CD4-positive, alpha-beta T cell (primary cell): ENCODE measurements around the gene IQCH. TPM values are rescaled to one million over a fixed set of nuclear protein-coding genes. Genes with fewer than 3 reads are reported as not detected.

Experiments used
- ATAC-seq: fragments of 200-7000 bp; cut with Tn5 transposase; one replicate; pipeline ENCODE4 v1.10.0; 2022; ENCODE audit warnings: mild to moderate bottlenecking; ENCODE audit not compliant: poor library complexity
- CTCF ChIA-PET: fragments of 350-600 bp; sonication (Branson Sonifier 250); formaldehyde crosslinking; loops from one replicate; lab custom pipeline; 2021; ENCODE audit warnings: antibody characterized with exemption, inconsistent platforms; lab: Charles Lee
- POLR2A ChIA-PET: fragments of 350-600 bp; sonication (Branson Sonifier 250); formaldehyde crosslinking; loops from one replicate; lab custom pipeline; 2021; ENCODE audit warnings: antibody characterized with exemption, inconsistent platforms; lab: Charles Lee
- DNase-seq, 14 experiments: peaks; one replicate each; pipeline ENCODE4 v3.0.0-alpha.2; 2013 to 2020; ENCODE audit warnings: mixed read lengths in 2 of 14
- H3K27ac ChIP-seq, 2 donors: one replicate each; pipeline versions ENCODE4 v1.5.1 to v1.7.0; 2013; ENCODE audit warnings: low read length in 2 of 2, low read depth in 1 of 2, mild to moderate bottlenecking in 1 of 2
- H3K27me3 ChIP-seq, 2 experiments: 1 replicate in 1 of 2; 2 replicates in 1 of 2; pipeline versions ENCODE4 v1.6.1 to v1.7.0; 2013; ENCODE audit warnings: low read length in 2 of 2, control low read depth in 1 of 2, mild to moderate bottlenecking in 1 of 2, moderate library complexity in 1 of 2; ENCODE audit not compliant: insufficient read depth in 2 of 2, control insufficient read depth in 1 of 2
- H3K36me3 ChIP-seq: one replicate; pipeline ENCODE4 v1.6.1; 2013; ENCODE audit warnings: low read length, control low read depth; ENCODE audit not compliant: insufficient read depth
- H3K4me1 ChIP-seq: one replicate; pipeline ENCODE4 v1.6.1; 2013; ENCODE audit warnings: low read length, control low read depth; ENCODE audit not compliant: insufficient read depth
- H3K4me3 ChIP-seq: one replicate; pipeline ENCODE4 v1.5.1; 2013; ENCODE audit warnings: mild to moderate bottlenecking, low read length, moderate library complexity
- H3K9me3 ChIP-seq, 2 experiments: 1 replicate in 1 of 2; 2 replicates in 1 of 2; pipeline versions ENCODE4 v1.6.1 to v1.7.0; 2013; ENCODE audit warnings: low read length in 2 of 2, mild to moderate bottlenecking in 2 of 2, control low read depth in 1 of 2, moderate library complexity in 1 of 2; ENCODE audit not compliant: control insufficient read depth in 1 of 2, insufficient read depth in 1 of 2
- H3K27ac Mint-ChIP-seq: one replicate; pipeline ENCODE4 v1.8.0; 2020; ENCODE audit warnings: mixed read lengths
- H3K27me3 Mint-ChIP-seq: one replicate; pipeline ENCODE4 v1.8.0; 2021; ENCODE audit warnings: mixed read lengths
- H3K36me3 Mint-ChIP-seq: one replicate; pipeline ENCODE4 v1.8.0; 2021; ENCODE audit warnings: low read depth, mixed read lengths
- H3K4me1 Mint-ChIP-seq: one replicate; pipeline ENCODE4 v1.8.0; 2021; ENCODE audit warnings: low read depth, mixed read lengths
- H3K4me3 Mint-ChIP-seq: one replicate; pipeline ENCODE4 v1.8.0; 2020; ENCODE audit warnings: mild to moderate bottlenecking, mixed read lengths
- H3K9me3 Mint-ChIP-seq: one replicate; pipeline ENCODE4 v1.8.0; 2020; ENCODE audit warnings: mixed read lengths
- intact Hi-C, 2 experiments: fragments of 100-400 bp; cut with DNase I in 1 of 2; cut with micrococcal nuclease in 1 of 2; formaldehyde crosslinking; loops; one replicate each; pipeline versions ENCODE4 v1.15.1 to v1.9.0; 2023 to 2025; cut with DNase I, micrococcal nuclease
- total RNA-seq, 174 experiments: library from RNA in 2 of 174; stranded (reverse) in 2 of 174; gene quantifications; one replicate each; pipeline ENCODE4 v1.2.3 and lab custom pipeline; 2021 to 2026
- TF ChIP-seq, protein P1 (sequence below): fragments of 200-600 bp; IDR thresholded peaks from one replicate; pipeline ENCODE4 v1.8.0; 2022; ENCODE audit warnings: antibody characterized with exemption, mild to moderate bottlenecking

IQCH gene
- total RNA-seq, 2 experiments from 2014 or later, result 0.85 to 1.3 TPM

GRCh38 chr15:67224889-67225288 is 29.7 kb upstream of the IQCH start:
- peaks cover 5% of the 10 kb centered on the region for H3K4me1 ChIP-seq
- Mint-ChIP-seq H3K4me1 (peaks cover 15% of the 10 kb centered on the region), H3K27ac (no peak overlapping the region), H3K4me3 (no peak overlapping the region), H3K27me3 (no peaks in the 10 kb centered on the region), H3K9me3 (no peaks in the 10 kb centered on the region), H3K36me3 (peaks cover 51% of the 10 kb centered on the region)
- H3K27ac ChIP-seq, result no peak overlapping the region
- peaks cover 8% of the 10 kb centered on the region for H3K36me3 ChIP-seq
- no peak overlapping the region for H3K4me3 ChIP-seq
- ATAC-seq (no peak), DNase-seq (no peak)
- intact Hi-C loops, result no loop called here
- ChIA-PET POLR2A (no interaction called here), CTCF (no interaction called here)
- TF ChIP-seq, protein P1, sequence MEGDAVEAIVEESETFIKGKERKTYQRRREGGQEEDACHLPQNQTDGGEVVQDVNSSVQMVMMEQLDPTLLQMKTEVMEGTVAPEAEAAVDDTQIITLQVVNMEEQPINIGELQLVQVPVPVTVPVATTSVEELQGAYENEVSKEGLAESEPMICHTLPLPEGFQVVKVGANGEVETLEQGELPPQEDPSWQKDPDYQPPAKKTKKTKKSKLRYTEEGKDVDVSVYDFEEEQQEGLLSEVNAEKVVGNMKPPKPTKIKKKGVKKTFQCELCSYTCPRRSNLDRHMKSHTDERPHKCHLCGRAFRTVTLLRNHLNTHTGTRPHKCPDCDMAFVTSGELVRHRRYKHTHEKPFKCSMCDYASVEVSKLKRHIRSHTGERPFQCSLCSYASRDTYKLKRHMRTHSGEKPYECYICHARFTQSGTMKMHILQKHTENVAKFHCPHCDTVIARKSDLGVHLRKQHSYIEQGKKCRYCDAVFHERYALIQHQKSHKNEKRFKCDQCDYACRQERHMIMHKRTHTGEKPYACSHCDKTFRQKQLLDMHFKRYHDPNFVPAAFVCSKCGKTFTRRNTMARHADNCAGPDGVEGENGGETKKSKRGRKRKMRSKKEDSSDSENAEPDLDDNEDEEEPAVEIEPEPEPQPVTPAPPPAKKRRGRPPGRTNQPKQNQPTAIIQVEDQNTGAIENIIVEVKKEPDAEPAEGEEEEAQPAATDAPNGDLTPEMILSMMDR, result no peak
- H3K27me3 ChIP-seq, result no peaks in the 10 kb centered on the region
- H3K9me3 ChIP-seq, result no peaks in the 10 kb centered on the region

DNA sequence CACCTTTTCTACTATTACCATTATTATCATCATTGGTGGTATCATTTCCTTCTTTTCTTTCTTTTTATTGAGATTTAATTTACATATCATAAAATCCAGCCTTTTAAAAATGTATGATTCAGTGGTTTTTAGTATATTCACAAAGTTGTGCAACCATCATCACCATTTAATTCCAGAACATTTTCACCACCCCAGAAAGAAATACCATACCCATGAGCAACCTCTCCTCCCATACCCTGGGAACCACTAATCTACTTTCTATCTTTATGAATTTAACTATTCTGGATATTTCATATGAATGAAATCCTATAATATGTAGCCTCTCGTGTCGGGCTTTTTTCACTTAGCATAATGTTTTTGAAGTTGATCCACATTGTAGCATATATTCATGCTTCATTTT is 29.2 kb upstream of the IQCH start:
- H3K36me3 Mint-ChIP-seq, result peaks cover 52% of the 10 kb centered on the region
- Histone ChIP-seq H3K9me3 (no peaks in the 10 kb centered on the region), H3K36me3 (peaks cover 6% of the 10 kb centered on the region), H3K4me1 (peaks cover 5% of the 10 kb centered on the region), H3K27ac (no peak overlapping the region), H3K27me3 (no peaks in the 10 kb centered on the region), H3K4me3 (no peak overlapping the region)
- POLR2A ChIA-PET, result no interaction called here
- intact Hi-C loops, result no loop called here
- no peak overlapping the region for H3K27ac Mint-ChIP-seq
- no peaks in the 10 kb centered on the region for H3K9me3 Mint-ChIP-seq
- CTCF ChIA-PET, result no interaction called here
- no peak for DNase-seq
- no peak for ATAC-seq
- H3K4me1 Mint-ChIP-seq, result peaks cover 15% of the 10 kb centered on the region
- no peak overlapping the region for H3K4me3 Mint-ChIP-seq
- TF ChIP-seq, protein P1, result no peak
- H3K27me3 Mint-ChIP-seq, result no peaks in the 10 kb centered on the region

DNA sequence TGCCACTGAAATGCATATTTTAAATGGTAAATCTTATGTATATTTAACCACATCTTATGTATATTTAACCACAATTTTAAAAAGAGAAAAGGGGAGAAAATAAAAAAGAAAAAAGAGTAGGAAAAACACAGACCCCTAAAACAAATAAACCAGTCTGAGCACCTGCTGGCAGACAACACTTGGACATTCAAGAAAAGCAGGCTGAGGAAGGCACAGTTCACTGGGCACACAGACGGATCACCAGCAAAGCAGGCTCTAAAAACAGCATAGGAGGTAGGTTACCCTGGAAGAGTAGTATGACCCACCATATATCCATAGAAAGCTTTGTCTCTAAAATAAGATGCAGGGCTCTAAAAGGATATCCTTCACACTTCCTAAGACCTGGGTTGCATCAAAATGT is 27.2 kb upstream of the IQCH start:
- peaks cover 5% of the 10 kb centered on the region for H3K4me1 ChIP-seq
- Mint-ChIP-seq H3K4me1 (peaks cover 15% of the 10 kb centered on the region), H3K27me3 (no peaks in the 10 kb centered on the region), H3K27ac (no peak overlapping the region), H3K4me3 (no peak overlapping the region), H3K36me3 (peaks cover 72% of the 10 kb centered on the region), H3K9me3 (no peaks in the 10 kb centered on the region)
- CTCF ChIA-PET, result interaction anchor here (0.6 to 1.4 kb wide), 2 partner anchors 10 to 91 kb away, joined by 3 to 4 read pairs; no protein-coding TSS in a partner anchor
- H3K36me3 ChIP-seq, result peaks cover 26% of the 10 kb centered on the region
- no peaks in the 10 kb centered on the region for H3K27me3 ChIP-seq
- no peaks in the 10 kb centered on the region for H3K9me3 ChIP-seq
- DNase-seq (no peak), ATAC-seq (no peak)
- TF ChIP-seq, protein P1, result no peak
- intact Hi-C loops, result no loop called here
- POLR2A ChIA-PET, result no interaction called here
- H3K4me3 ChIP-seq, result no peak overlapping the region
- H3K27ac ChIP-seq, result no peak overlapping the region
